ENCODE results near the gene IL2RA. TPM values are rescaled to one million over a fixed set of nuclear protein-coding genes. Genes with fewer than 3 reads are reported as not detected.

The IL2RA gene
- total RNA-seq, 1 experiment from 2014 or later, result not detected

DNA sequence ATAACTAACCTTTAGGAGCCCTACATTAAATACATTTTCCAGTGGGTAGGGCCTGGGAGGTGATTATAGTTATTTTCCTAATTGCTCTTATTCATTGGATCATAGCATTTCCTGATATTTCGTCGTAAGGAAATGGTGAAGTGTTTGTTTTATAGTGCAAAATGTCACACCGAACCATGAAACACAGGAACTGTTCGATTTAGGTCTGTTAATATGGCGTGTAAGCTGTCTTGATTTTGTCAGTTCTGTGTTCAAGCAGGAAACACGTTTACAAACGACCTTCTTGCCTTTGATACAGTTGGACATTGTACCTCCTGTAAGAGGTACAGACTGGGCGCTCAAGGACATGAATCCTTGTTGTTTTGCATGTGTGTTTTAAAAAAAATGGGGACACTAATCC, 41.4 kb upstream of the IL2RA start:
- no peak overlapping the region for H3K4me2 ChIP-seq (ENCODE audit: low read length)
- H3K27me3 ChIP-seq (ENCODE audit: low read length), result no peaks in the 10 kb centered on the region
- no TSS peak for BruUV-seq (replicated peaks)
- no peaks in the 10 kb centered on the region for H3K9me3 ChIP-seq (ENCODE audit: low read length)
- H3K27ac ChIP-seq (ENCODE audit: low read length), result no peak overlapping the region
- CTCF ChIA-PET, result no interaction called here
- no peak overlapping the region for H3K4me3 ChIP-seq (ENCODE audit: low read length)
- POLR2A ChIA-PET (ENCODE audit: unreplicated experiment), result no interaction called here
- peaks cover 5% of the 10 kb centered on the region for H3K4me1 ChIP-seq (ENCODE audit: insufficient read depth, low read length)
- TF ChIP-seq EZH2 (IDR thresholded peaks at IDR 0.05; ENCODE audit: low read length, unreplicated experiment), result no peak
- TF ChIP-seq, protein P1, sequence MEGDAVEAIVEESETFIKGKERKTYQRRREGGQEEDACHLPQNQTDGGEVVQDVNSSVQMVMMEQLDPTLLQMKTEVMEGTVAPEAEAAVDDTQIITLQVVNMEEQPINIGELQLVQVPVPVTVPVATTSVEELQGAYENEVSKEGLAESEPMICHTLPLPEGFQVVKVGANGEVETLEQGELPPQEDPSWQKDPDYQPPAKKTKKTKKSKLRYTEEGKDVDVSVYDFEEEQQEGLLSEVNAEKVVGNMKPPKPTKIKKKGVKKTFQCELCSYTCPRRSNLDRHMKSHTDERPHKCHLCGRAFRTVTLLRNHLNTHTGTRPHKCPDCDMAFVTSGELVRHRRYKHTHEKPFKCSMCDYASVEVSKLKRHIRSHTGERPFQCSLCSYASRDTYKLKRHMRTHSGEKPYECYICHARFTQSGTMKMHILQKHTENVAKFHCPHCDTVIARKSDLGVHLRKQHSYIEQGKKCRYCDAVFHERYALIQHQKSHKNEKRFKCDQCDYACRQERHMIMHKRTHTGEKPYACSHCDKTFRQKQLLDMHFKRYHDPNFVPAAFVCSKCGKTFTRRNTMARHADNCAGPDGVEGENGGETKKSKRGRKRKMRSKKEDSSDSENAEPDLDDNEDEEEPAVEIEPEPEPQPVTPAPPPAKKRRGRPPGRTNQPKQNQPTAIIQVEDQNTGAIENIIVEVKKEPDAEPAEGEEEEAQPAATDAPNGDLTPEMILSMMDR (conservative IDR thresholded peaks at IDR 0.05; ENCODE audit: low read depth, low read length), result no peak
- TF ChIP-seq EZH2phosphoT487 (IDR thresholded peaks at IDR 0.05; ENCODE audit: borderline replicate concordance, low read length), result no peak
- no peak for ATAC-seq
- intact Hi-C loops (cut with micrococcal nuclease), result no loop called here
- H3K9ac ChIP-seq (ENCODE audit: low read length), result no peak overlapping the region
- no peaks in the 10 kb centered on the region for H3K9me2 ChIP-seq (replicated peaks; ENCODE audit: low read length)
- H2AFZ ChIP-seq (ENCODE audit: low read length), result no peak overlapping the region
- peaks cover 6% of the 10 kb centered on the region; the same call in 1 of the 2 replicates for H3K36me3 ChIP-seq (ENCODE audit: low read depth, low read length)
- H4K20me1 ChIP-seq (ENCODE audit: low read length), result no peaks in the 10 kb centered on the region
- H3K79me2 ChIP-seq (ENCODE audit: low read length), result 0 out of 2 replicates have a peak, but pooled peaks cover 4% of the 10 kb centered on the region
- no peak for DNase-seq
- H3F3A ChIP-seq (ENCODE audit: low read length, unreplicated experiment), result no peaks in the 10 kb centered on the region

DNA sequence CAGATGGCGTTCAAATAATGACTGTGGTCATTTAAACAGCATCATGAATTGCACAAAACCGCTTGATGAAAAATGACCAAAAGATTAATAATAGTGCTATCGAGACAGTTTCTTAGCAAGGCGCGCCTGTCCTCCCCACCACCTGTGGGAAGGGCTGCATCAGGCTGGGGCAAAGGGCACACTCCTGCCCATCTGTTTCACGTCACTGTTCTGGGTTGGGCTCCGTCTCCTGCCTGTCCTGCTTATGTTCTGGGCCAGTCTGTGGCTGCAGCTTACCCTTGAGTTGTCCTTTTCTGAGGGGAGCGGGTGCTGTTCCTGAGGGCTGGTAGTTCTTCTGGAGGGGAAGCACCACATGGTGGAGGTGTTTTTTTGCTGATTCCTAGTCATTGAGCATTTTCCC, 40.0 kb upstream of the IL2RA start:
- CTCF ChIA-PET, result no interaction called here
- intact Hi-C loops (cut with micrococcal nuclease), result no loop called here
- Histone ChIP-seq H3K9me2 (replicated peaks; ENCODE audit: low read length) (no peaks in the 10 kb centered on the region), H3K4me1 (ENCODE audit: insufficient read depth, low read length) (no peaks in the 10 kb centered on the region), H3K9me3 (ENCODE audit: low read length) (no peaks in the 10 kb centered on the region), H3K27me3 (ENCODE audit: low read length) (no peaks in the 10 kb centered on the region), H3K36me3 (ENCODE audit: low read depth, low read length) (peaks cover 6% of the 10 kb centered on the region; the same call in 1 of the 2 replicates), H3K79me2 (ENCODE audit: low read length) (peaks cover 9% of the 10 kb centered on the region), H3K4me3 (ENCODE audit: low read length) (no peak overlapping the region), H4K20me1 (ENCODE audit: low read length) (no peaks in the 10 kb centered on the region), H3K27ac (ENCODE audit: low read length) (no peak overlapping the region), H3F3A (ENCODE audit: low read length, unreplicated experiment) (no peaks in the 10 kb centered on the region), H2AFZ (ENCODE audit: low read length) (no peak overlapping the region), H3K9ac (ENCODE audit: low read length) (no peak overlapping the region), H3K4me2 (ENCODE audit: low read length) (no peak overlapping the region)
- DNase-seq, result no peak
- TF ChIP-seq EZH2 (IDR thresholded peaks at IDR 0.05; ENCODE audit: low read length, unreplicated experiment), result no peak
- TF ChIP-seq, protein P1 (conservative IDR thresholded peaks at IDR 0.05; ENCODE audit: low read depth, low read length), result no peak
- no peak for TF ChIP-seq EZH2phosphoT487 (IDR thresholded peaks at IDR 0.05; ENCODE audit: borderline replicate concordance, low read length)
- POLR2A ChIA-PET (ENCODE audit: unreplicated experiment), result no interaction called here
- BruUV-seq (replicated peaks), result no TSS peak
- ATAC-seq, result no peak

DNA sequence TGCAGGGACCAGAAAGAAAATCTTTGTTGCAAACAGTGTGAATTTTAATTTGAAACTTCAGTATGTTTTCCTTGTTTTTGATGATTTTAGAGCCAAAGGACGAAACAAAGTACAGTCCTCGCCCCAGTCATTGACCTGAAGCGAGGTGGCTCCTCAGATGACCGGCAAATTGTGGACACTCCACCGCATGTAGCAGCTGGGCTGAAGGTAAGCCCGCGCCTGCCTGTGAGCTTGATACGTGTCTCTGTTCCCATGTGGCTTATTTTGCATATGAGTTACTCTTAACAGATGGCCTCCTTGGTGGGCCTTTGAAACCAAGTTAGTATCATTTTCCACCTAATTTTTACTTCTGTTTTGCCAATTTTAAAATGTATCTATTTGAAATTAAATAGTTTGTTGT, 39.0 kb upstream of the IL2RA start:
- no peaks in the 10 kb centered on the region for H3F3A ChIP-seq (ENCODE audit: low read length, unreplicated experiment)
- ChIA-PET POLR2A (ENCODE audit: unreplicated experiment) (no interaction called here), CTCF (interaction anchor here (0.6 kb wide), 1 partner anchor 182 kb away, joined by 3 read pairs; no protein-coding TSS in a partner anchor)
- DNase-seq, result no peak
- H3K27ac ChIP-seq (ENCODE audit: low read length), result no peak overlapping the region
- no peak for ATAC-seq
- H3K9ac ChIP-seq (ENCODE audit: low read length), result no peak overlapping the region
- TF ChIP-seq EZH2 (IDR thresholded peaks at IDR 0.05; ENCODE audit: low read length, unreplicated experiment) (no peak), EZH2phosphoT487 (IDR thresholded peaks at IDR 0.05; ENCODE audit: borderline replicate concordance, low read length) (no peak)
- TF ChIP-seq, protein P1 (conservative IDR thresholded peaks at IDR 0.05; ENCODE audit: low read depth, low read length), result no peak
- no TSS peak for BruUV-seq (replicated peaks)
- H3K4me3 ChIP-seq (ENCODE audit: low read length), result no peak overlapping the region
- H3K4me2 ChIP-seq (ENCODE audit: low read length), result no peak overlapping the region
- no peaks in the 10 kb centered on the region for H3K9me2 ChIP-seq (replicated peaks; ENCODE audit: low read length)
- H3K4me1 ChIP-seq (ENCODE audit: insufficient read depth, low read length), result no peaks in the 10 kb centered on the region
- no peaks in the 10 kb centered on the region for H3K27me3 ChIP-seq (ENCODE audit: low read length)
- H3K79me2 ChIP-seq (ENCODE audit: low read length), result peaks cover 18% of the 10 kb centered on the region
- H3K36me3 ChIP-seq (ENCODE audit: low read depth, low read length), result peaks cover 3% of the 10 kb centered on the region; the same call in 1 of the 2 replicates
- H3K9me3 ChIP-seq (ENCODE audit: low read length), result no peaks in the 10 kb centered on the region
- intact Hi-C loops (cut with micrococcal nuclease), result no loop called here
- no peaks in the 10 kb centered on the region; the same call in 1 of the 2 replicates for H4K20me1 ChIP-seq (ENCODE audit: low read length)
- H2AFZ ChIP-seq (ENCODE audit: low read length), result no peak overlapping the region

Data from PC-3 (cell line).